Muscle layer of colon (tissue), 2 donors: ENCODE measurements around the gene PUS1.

Experiments used
- H3K27ac ChIP-seq: one replicate; pipeline ENCODE4 v1.7.0; 2013; ENCODE audit warnings: low read depth, mild to moderate bottlenecking, low read length, moderate library complexity
- H3K27me3 ChIP-seq, 2 donors: one replicate each; pipeline ENCODE4 v1.7.0; 2013; ENCODE audit warnings: low read length in 2 of 2, mild to moderate bottlenecking in 2 of 2; ENCODE audit not compliant: insufficient read depth in 2 of 2, control insufficient read depth in 1 of 2
- H3K36me3 ChIP-seq: one replicate; pipeline ENCODE4 v1.7.0; 2013; ENCODE audit warnings: mild to moderate bottlenecking, low read length; ENCODE audit not compliant: insufficient read depth
- H3K4me1 ChIP-seq: one replicate; pipeline ENCODE4 v1.7.0; 2013; ENCODE audit warnings: mild to moderate bottlenecking, low read length; ENCODE audit not compliant: insufficient read depth
- H3K4me3 ChIP-seq, 2 donors: one replicate each; pipeline ENCODE4 v1.7.0; 2013; ENCODE audit warnings: low read length in 2 of 2, low read depth in 1 of 2, mild to moderate bottlenecking in 1 of 2, moderate library complexity in 1 of 2
- H3K9ac ChIP-seq: one replicate; pipeline ENCODE4 v1.7.0; 2013; ENCODE audit warnings: low read length
- H3K9me3 ChIP-seq: one replicate; pipeline ENCODE4 v1.7.0; 2013; ENCODE audit warnings: mild to moderate bottlenecking, low read length
- donor health status: abdominal sarcoma.
- donor health status: Adenocarcinoma of cecum.

The PUS1 gene

GRCh38 chr12:131905081-131905629 is 23.9 kb upstream of the PUS1 start:
- H3K27me3 ChIP-seq = no peaks in the 10 kb centered on the region
- no peak overlapping the region for H3K9ac ChIP-seq
- H3K9me3 ChIP-seq = no peaks in the 10 kb centered on the region
- peaks cover 18% of the 10 kb centered on the region for H3K36me3 ChIP-seq
- no peak overlapping the region for H3K4me3 ChIP-seq
- no peak overlapping the region for H3K27ac ChIP-seq
- H3K4me1 ChIP-seq = peaks cover 27% of the 10 kb centered on the region

- Histone ChIP-seq H3K9ac (no peak overlapping the region), H3K27ac (no peak overlapping the region), H3K36me3 (peaks cover 23% of the 10 kb centered on the region), H3K9me3 (no peaks in the 10 kb centered on the region), H3K4me1 (peaks cover 27% of the 10 kb centered on the region), H3K4me3 (no peak overlapping the region), H3K27me3 (no peaks in the 10 kb centered on the region)
These were observed 23.4 kb upstream of the PUS1 start for GRCh38 chr12:131905630-131906091.

- peaks cover 41% of the 10 kb centered on the region for H3K36me3 ChIP-seq
- peaks cover 23% of the 10 kb centered on the region for H3K4me1 ChIP-seq
- H3K27me3 ChIP-seq = no peaks in the 10 kb centered on the region
- no peak overlapping the region for H3K4me3 ChIP-seq
- no peak overlapping the region for H3K9ac ChIP-seq
- H3K9me3 ChIP-seq = no peaks in the 10 kb centered on the region
- no peak overlapping the region for H3K27ac ChIP-seq
These were observed 21.5 kb upstream of the PUS1 start for GRCh38 chr12:131907379-131908091.

- Histone ChIP-seq H3K9ac (no peak overlapping the region), H3K9me3 (no peaks in the 10 kb centered on the region), H3K4me3 (no peak overlapping the region), H3K27ac (no peak overlapping the region), H3K4me1 (peaks cover 20% of the 10 kb centered on the region), H3K27me3 (no peaks in the 10 kb centered on the region), H3K36me3 (peaks cover 41% of the 10 kb centered on the region)
These were observed 20.7 kb upstream of the PUS1 start for GRCh38 chr12:131908092-131909080.

- no peak overlapping the region for H3K27ac ChIP-seq
- no peaks in the 10 kb centered on the region for H3K27me3 ChIP-seq
- no peaks in the 10 kb centered on the region for H3K9me3 ChIP-seq
- H3K4me3 ChIP-seq = no peak overlapping the region
- H3K9ac ChIP-seq = no peak overlapping the region
- peaks cover 15% of the 10 kb centered on the region for H3K4me1 ChIP-seq
- H3K36me3 ChIP-seq = peaks cover 48% of the 10 kb centered on the region
These were observed 19.9 kb upstream of the PUS1 start for GRCh38 chr12:131909081-131909751.

GRCh38 chr12:131909752-131910219 is 19.3 kb upstream of the PUS1 start:
- H3K9me3 ChIP-seq = no peaks in the 10 kb centered on the region
- no peak overlapping the region for H3K27ac ChIP-seq
- H3K4me1 ChIP-seq = peaks cover 15% of the 10 kb centered on the region
- no peak overlapping the region for H3K4me3 ChIP-seq
- H3K36me3 ChIP-seq = peaks cover 54% of the 10 kb centered on the region
- no peak overlapping the region for H3K9ac ChIP-seq
- H3K27me3 ChIP-seq = no peaks in the 10 kb centered on the region

GRCh38 chr12:131910302-131911027 is 18.6 kb upstream of the PUS1 start:
- H3K27ac ChIP-seq = no peak overlapping the region

GRCh38 chr12:131911028-131911650 is 17.9 kb upstream of the PUS1 start:
- Histone ChIP-seq H3K4me1 (peaks cover 15% of the 10 kb centered on the region), H3K4me3 (no peak overlapping the region), H3K27ac (no peak overlapping the region), H3K9ac (no peak overlapping the region), H3K36me3 (peaks cover 67% of the 10 kb centered on the region), H3K9me3 (no peaks in the 10 kb centered on the region), H3K27me3 (no peaks in the 10 kb centered on the region)

More at GRCh38 chr12:131910302-131911027, 18.6 kb upstream of the PUS1 start:
- no peak overlapping the region for H3K9ac ChIP-seq
- peaks cover 15% of the 10 kb centered on the region for H3K4me1 ChIP-seq
- H3K4me3 ChIP-seq = no peak overlapping the region
- peaks cover 60% of the 10 kb centered on the region for H3K36me3 ChIP-seq
- no peaks in the 10 kb centered on the region for H3K9me3 ChIP-seq
- no peaks in the 10 kb centered on the region for H3K27me3 ChIP-seq

GRCh38 chr12:131911851-131912477 is 17.1 kb upstream of the PUS1 start:
- Histone ChIP-seq H3K27me3 (no peaks in the 10 kb centered on the region), H3K36me3 (peaks cover 68% of the 10 kb centered on the region), H3K4me3 (no peak overlapping the region), H3K9ac (no peak overlapping the region), H3K4me1 (peaks cover 15% of the 10 kb centered on the region), H3K9me3 (no peaks in the 10 kb centered on the region), H3K27ac (no peak overlapping the region)
